AG10803 (cell line): ENCODE data around the gene USP48.

Source experiments
- DNase-seq: peaks from one replicate; pipeline ENCODE4 v3.0.0; 2010; ENCODE audit warnings: low read depth
- H3K4me3 ChIP-seq: 2 replicates; pipeline ENCODE4 v1.5.1; 2011; ENCODE audit warnings: mild to moderate bottlenecking, low read length, control low read depth
- TF ChIP-seq, protein P1 (sequence below): conservative IDR thresholded peaks from 2 replicates; pipeline ENCODE4 v1.5.1; 2011; ENCODE audit warnings: mild to moderate bottlenecking, low read length, control low read depth, inconsistent platforms

Gene USP48

DNA sequence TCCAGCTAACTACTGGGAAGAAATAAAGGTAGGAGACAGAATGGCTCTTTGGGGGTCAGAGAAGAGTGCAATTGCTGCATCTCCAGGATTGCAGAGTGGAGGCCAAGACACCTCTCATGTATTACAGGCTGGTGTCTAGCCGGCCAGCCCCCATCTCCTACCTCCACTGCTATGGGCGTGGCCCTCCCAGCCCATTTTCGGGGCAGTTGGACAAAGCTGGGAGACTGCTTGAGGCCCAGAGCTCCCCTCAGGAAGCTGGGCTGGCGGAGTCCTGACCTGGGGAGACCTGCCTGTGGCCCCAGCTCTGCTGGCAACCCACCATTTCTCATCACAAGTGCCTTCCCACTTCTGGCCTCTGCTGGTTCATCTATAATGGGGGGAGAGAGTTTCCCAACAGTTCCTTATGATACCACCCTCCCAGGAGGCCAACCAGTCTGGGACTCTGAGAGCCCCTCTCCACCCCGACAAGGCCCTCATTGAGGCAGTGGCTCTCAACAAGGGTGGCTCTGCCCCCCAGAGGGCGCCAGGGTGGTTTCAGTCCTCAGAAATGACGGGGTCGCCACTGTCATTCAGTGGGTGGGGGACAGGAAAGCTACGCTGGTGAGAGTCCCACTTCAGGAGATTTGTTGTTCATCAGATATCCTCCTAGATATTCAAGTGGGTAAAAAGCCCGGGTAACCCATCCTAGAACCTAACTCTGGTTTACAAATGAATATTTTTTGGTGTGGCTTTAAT is 125.3 kb downstream of the USP48 start:
- no peak overlapping the region for H3K4me3 ChIP-seq
- TF ChIP-seq, protein P1, sequence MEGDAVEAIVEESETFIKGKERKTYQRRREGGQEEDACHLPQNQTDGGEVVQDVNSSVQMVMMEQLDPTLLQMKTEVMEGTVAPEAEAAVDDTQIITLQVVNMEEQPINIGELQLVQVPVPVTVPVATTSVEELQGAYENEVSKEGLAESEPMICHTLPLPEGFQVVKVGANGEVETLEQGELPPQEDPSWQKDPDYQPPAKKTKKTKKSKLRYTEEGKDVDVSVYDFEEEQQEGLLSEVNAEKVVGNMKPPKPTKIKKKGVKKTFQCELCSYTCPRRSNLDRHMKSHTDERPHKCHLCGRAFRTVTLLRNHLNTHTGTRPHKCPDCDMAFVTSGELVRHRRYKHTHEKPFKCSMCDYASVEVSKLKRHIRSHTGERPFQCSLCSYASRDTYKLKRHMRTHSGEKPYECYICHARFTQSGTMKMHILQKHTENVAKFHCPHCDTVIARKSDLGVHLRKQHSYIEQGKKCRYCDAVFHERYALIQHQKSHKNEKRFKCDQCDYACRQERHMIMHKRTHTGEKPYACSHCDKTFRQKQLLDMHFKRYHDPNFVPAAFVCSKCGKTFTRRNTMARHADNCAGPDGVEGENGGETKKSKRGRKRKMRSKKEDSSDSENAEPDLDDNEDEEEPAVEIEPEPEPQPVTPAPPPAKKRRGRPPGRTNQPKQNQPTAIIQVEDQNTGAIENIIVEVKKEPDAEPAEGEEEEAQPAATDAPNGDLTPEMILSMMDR: no peak
- no peak for DNase-seq

DNA sequence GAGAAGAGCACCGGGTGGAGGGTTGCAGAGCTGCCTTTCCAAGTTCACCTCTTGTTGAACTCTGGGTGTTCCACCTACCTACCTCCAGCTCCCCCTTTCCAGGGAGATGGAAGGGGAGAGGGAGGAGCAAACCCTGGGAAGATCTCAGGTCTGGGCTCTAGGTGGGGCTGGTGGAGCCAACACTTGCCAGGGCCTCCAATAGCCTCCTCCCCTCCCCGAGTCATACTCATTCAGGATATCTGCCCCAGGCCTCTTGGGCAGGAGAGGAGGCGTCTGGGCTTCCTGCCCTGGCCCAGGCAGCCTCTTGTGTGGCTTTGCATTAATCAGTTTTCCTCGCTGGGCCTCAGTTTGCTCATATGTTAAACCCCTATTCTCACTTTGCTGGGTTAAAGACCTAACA is 127.2 kb downstream of the USP48 start:
- no peak overlapping the region for H3K4me3 ChIP-seq
- no peak for DNase-seq
- TF ChIP-seq, protein P1: no peak

DNA sequence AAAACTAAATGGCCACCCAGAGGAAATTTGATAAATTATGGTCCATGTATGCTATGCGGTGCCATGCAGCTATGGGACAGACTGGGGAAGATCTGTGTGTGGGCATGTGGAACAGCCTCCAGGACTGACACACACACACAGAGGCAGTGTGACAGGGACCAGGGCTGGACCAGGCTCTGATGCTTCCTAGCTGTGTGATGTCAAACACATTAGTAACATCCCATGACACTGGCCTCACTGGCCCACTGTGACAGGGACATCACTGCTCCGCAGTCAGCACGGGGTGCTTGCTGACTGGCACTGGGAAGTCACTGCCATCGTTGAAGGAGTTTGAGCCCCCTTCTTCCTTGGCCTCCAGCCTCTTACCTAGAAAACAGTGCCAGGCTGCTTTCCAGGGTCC is 127.7 kb downstream of the USP48 start:
- no peak for DNase-seq
- TF ChIP-seq, protein P1: no peak
- no peak overlapping the region for H3K4me3 ChIP-seq

DNA sequence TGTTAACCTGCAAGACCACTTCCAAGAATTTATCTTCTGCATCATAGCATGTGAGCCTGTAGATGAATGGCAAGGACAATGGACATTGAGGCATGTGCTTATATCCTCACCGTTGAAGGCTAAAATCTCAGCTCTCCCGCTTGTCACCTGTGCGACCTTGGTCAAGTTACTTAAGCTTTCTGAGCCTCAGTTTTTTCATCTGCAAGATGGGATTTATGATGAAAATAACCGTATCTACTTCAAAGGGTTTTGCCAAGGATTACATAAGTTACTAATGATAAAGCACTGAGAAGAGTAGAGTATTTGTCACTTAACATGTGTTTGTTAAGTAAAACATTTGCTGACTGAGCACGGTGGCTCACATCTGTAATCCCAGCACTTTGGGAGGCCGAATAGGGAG is 128.7 kb downstream of the USP48 start:
- TF ChIP-seq, protein P1: no peak
- no peak overlapping the region for H3K4me3 ChIP-seq
- no peak for DNase-seq

DNA sequence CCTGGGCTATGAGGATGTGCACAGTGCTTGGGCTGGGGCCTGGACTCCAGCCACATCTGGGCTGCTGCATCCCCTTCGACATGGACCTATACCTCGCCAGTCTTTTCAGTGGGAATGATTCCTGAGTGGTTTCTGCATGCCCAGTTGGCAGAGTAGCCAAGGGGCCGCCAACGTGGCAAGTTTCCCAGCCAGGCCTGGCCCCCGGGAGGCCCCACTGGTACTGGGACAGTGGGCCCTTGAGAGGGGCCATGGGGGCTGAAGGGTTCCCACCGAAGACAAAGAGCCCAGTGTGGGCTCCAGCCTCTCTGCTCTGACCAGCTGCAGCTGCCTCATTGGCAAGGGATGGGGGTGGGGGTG is 129.2 kb downstream of the USP48 start:
- TF ChIP-seq, protein P1: no peak
- no peak overlapping the region for H3K4me3 ChIP-seq
- no peak for DNase-seq

DNA sequence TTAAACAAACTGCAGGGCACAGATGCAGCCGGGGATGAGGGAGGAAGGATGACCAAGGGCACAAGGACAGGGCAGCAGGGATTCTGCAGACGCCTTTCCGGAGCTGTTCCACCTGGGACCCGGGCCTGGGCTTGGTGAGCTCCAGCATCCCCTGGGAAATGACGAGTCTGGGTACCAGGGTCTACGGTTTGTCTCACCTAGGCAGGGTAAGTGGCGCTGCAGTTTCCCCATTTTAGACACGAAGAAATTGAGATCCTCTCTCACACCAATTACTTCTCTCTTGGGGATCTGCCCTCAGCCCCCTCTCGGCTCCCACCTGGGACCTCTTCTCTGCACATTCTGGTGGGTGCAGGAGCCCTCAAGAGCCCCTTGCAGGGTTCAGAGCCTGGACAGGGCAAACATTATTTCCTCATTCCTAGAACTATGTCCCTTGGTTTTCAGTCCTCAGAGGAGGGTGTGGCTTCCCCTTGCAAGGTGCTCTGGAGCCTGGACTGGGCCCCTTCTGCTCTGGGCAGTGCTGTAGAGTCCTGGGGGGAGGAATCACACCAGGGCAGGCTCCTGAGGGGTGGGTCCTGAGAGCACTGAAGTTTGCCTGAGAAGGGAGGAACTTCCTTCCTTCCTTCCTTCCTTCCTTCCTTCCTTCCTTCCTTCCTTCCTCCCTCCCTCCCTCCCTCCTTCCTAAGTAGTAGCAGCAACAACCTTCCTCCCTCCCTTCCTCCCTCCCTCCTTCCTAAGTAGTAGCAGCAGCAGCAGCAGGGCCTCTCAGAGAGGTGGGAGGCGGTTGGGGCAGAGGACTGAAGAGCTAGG is 129.8 kb downstream of the USP48 start:
- TF ChIP-seq, protein P1: no peak
- H3K4me3 ChIP-seq: no peak overlapping the region
- DNase-seq: no peak
